HepG2 (cell line): Measurements from ENCODE around the gene SAMD5. TPM values are rescaled to one million over a fixed set of nuclear protein-coding genes. Genes with fewer than 3 reads are reported as not detected.

Experiments used
- ATAC-seq: fragments of 200-7000 bp; cut with Tn5 transposase; 3 replicates; pipeline ENCODE4 v1.9.1; 2020; ENCODE audit warnings: mild to moderate bottlenecking, moderate library complexity
- BruUV-seq: library from RNA; stranded (reverse); fragments of 400-500 nt; replicated peaks from 2 replicates; lab custom pipeline; 2021; lab: Mats Ljungman, UMichigan
- CTCF ChIA-PET: fragments of 300-600 bp; formaldehyde crosslinking; extraction: SDS; loops from one replicate; lab custom pipeline; 2021; ENCODE audit warnings: low total read pairs, inconsistent platforms, low intra/inter-chr PET ratio; lab: Yijun Ruan, JAX
- POLR2A ChIA-PET: fragments of 350-600 bp; sonication (Branson Sonifier 250); formaldehyde crosslinking; loops from one replicate; lab custom pipeline; 2020; ENCODE audit warnings: antibody characterized with exemption, inconsistent platforms; lab: Yijun Ruan, JAX
- DNase-seq: peaks from one replicate; pipeline ENCODE4 v3.0.0-alpha.2; 2015; ENCODE audit warnings: low spot score
- FAIRE-seq: peaks from 3 replicates; lab custom pipeline; 2011; peaks lifted over from hg19 to GRCh38; lab: Jason Lieb, UNC
- H2AFZ ChIP-seq: one replicate; pipeline ENCODE4 v1.6.1; 2011; ENCODE audit warnings: low read length, inconsistent platforms
- H3K27ac ChIP-seq: fragments of 300-600 bp; 3 replicates; pipeline ENCODE4 v1.8.0; 2011; ENCODE audit warnings: mixed run types, mild to moderate bottlenecking, mixed read lengths, low read length, inconsistent platforms; ENCODE audit not compliant: insufficient read depth; ENCODE audit errors: extremely low read length
- H3K27me3 ChIP-seq, 2 experiments: fragments of 200-600 bp in 1 of 2; 2 replicates in 1 of 2; 3 replicates in 1 of 2; pipeline versions ENCODE4 v1.6.0 to v1.8.0; 2011; ENCODE audit warnings: low read length in 2 of 2, mild to moderate bottlenecking in 2 of 2, moderate library complexity in 2 of 2, inconsistent platforms in 1 of 2; ENCODE audit not compliant: insufficient read depth in 2 of 2, control insufficient read depth in 1 of 2
- H3K36me3 ChIP-seq, 2 experiments: fragments of 200-600 bp in 1 of 2; replicated peaks in 1 of 2; 2 replicates in 1 of 2; 3 replicates in 1 of 2; pipeline versions ENCODE4 v1.5.1 to v1.8.0; 2011; ENCODE audit warnings: low read length in 2 of 2, inconsistent platforms in 1 of 2; ENCODE audit not compliant: insufficient read depth in 2 of 2, control insufficient read depth in 1 of 2
- H3K4me1 ChIP-seq: 2 replicates; pipeline ENCODE4 v1.5.1; 2012; ENCODE audit warnings: low read length, inconsistent platforms; ENCODE audit not compliant: insufficient read depth
- H3K4me2 ChIP-seq: 2 replicates; pipeline ENCODE4 v1.6.0; 2011; ENCODE audit warnings: low read depth, low read length, inconsistent platforms
- H3K4me3 ChIP-seq, 3 experiments: fragments of 200-600 bp in 1 of 3; sonication (generic), shearing (Covaris generic) in 1 of 3; replicated peaks in 1 of 3; 2 replicates each; pipeline ENCODE4 v1.5.1; 2011 to 2016; ENCODE audit warnings: low read length in 3 of 3, inconsistent platforms in 2 of 3, low read depth in 2 of 3, mild to moderate bottlenecking in 2 of 3, control low read depth in 1 of 3, mixed read lengths in 1 of 3; ENCODE audit not compliant: insufficient read depth in 1 of 3
- H3K79me2 ChIP-seq: one replicate; pipeline ENCODE4 v1.6.1; 2011; ENCODE audit warnings: low read length, inconsistent platforms; ENCODE audit not compliant: insufficient read depth
- H3K9ac ChIP-seq: 2 replicates; pipeline ENCODE4 v1.6.0; 2011; ENCODE audit warnings: mild to moderate bottlenecking, low read depth, low read length, inconsistent platforms; ENCODE audit not compliant: insufficient read depth
- H3K9me3 ChIP-seq: 2 replicates; pipeline ENCODE4 v1.5.1; 2012; ENCODE audit warnings: mild to moderate bottlenecking, low read length
- H4K20me1 ChIP-seq: 2 replicates; pipeline ENCODE4 v1.6.0; 2011; ENCODE audit warnings: inconsistent platforms, mild to moderate bottlenecking, low read length, moderate library complexity; ENCODE audit not compliant: insufficient read depth
- AKNA ChIP-seq: sonication (generic); formaldehyde crosslinking; IDR thresholded peaks from 2 replicates; pipeline ENCODE4 v1.4.0; 2020; ENCODE audit warnings: missing genetic modification reagents, borderline replicate concordance
- GLI4 ChIP-seq: sonication (generic); formaldehyde crosslinking; IDR thresholded peaks from 2 replicates; pipeline ENCODE4 v1.5.1; 2020; ENCODE audit warnings: missing genetic modification reagents, mild to moderate bottlenecking, moderate library complexity, borderline replicate concordance
- GRHL1 ChIP-seq: sonication (generic); formaldehyde crosslinking; conservative IDR thresholded peaks from 2 replicates; pipeline ENCODE4 v1.8.0; 2022; ENCODE audit warnings: missing genetic modification reagents
- NR2F6 ChIP-seq, 2 experiments: IDR thresholded peaks; 2 replicates each; pipeline ENCODE4 v1.6.1; 2016; ENCODE audit warnings: antibody characterized with exemption in 1 of 2, mild to moderate bottlenecking in 1 of 2
- ZNF34 ChIP-seq: sonication (generic); formaldehyde crosslinking; IDR thresholded peaks from 2 replicates; pipeline ENCODE4 v1.4.0; 2020; ENCODE audit warnings: mild to moderate bottlenecking, missing genetic modification reagents, borderline replicate concordance
- WGBS: methylation state at CpG from one replicate; pipeline ENCODE4 v1.1.6; 2017; ENCODE audit warnings: low lambda C conversion rate; 5-methylcytosine and 5-hydroxymethylcytosine counted together
- in situ Hi-C: cut with HindIII; loops from 2 replicates; pipeline ENCODE4 v1.10.0; 2017; ENCODE audit warnings: low pct_unique_long_range_greater_than_20kb; ENCODE audit not compliant: extremely low pct_ligation_motif_present
- intact Hi-C: fragments of 100-400 bp; cut with micrococcal nuclease; formaldehyde crosslinking; loops from one replicate; pipeline ENCODE4 v1.10.0; 2022; ENCODE audit not compliant: unreplicated experiment
- polyA plus RNA-seq, 8 experiments: library from polyadenylated mRNA; depleted of rRNA in 3 of 8; stranded (reverse) in 7 of 8; unstranded in 1 of 8; fragments of >200 nt; fragmentation: Illumina TruSeq in 4 of 8; extraction: Trizol in 4 of 8; gene quantifications; 2 replicates each; pipeline versions ENCODE4 v1.2.1 to v1.2.3, GENCODE V29; 2011 to 2016; ENCODE audit warnings: low read depth in 4 of 8, missing spikeins in 1 of 8, mixed read lengths in 1 of 8; ENCODE audit not compliant: insufficient read depth in 1 of 8
- total RNA-seq, 5 experiments: library from RNA; depleted of rRNA; stranded (reverse); fragments of >200 nt; fragmentation: Illumina TruSeq; extraction: Trizol; gene quantifications; 2 replicates each; pipeline ENCODE4 v1.2.3, GENCODE V29; 2016; ENCODE audit warnings: low read depth in 1 of 5
- TF ChIP-seq, protein P1 (sequence below): sonication (generic); formaldehyde crosslinking; IDR thresholded peaks from 2 replicates; pipeline ENCODE4 v1.8.1; 2022; ENCODE audit warnings: mild to moderate bottlenecking, missing genetic modification reagents
- TF ChIP-seq, protein P2 (sequence below), 2 experiments: fragments of 450-650 bp in 1 of 2; sonication (generic) in 1 of 2; formaldehyde crosslinking; IDR thresholded peaks; 2 replicates each; pipeline versions ENCODE4 v1.5.0 to v1.8.0; 2020 to 2022; ENCODE audit warnings: mild to moderate bottlenecking in 1 of 2, missing genetic modification reagents in 1 of 2
- TF ChIP-seq, protein P3 (sequence below): sonication (generic); formaldehyde crosslinking; IDR thresholded peaks from 2 replicates; pipeline ENCODE4 v1.5.0; 2020; ENCODE audit warnings: mild to moderate bottlenecking, missing genetic modification reagents
- TF ChIP-seq, protein P4 (sequence below): IDR thresholded peaks from 2 replicates; pipeline ENCODE4 v1.4.0; 2020; ENCODE audit warnings: mild to moderate bottlenecking, missing genetic modification reagents

Gene SAMD5
- total and polyA plus RNA-seq, 2 of the 13 experiments (the other 11 are each of a cell fraction or from before 2014, with no cell fraction given) = 0.02 to 0.07 TPM

DNA sequence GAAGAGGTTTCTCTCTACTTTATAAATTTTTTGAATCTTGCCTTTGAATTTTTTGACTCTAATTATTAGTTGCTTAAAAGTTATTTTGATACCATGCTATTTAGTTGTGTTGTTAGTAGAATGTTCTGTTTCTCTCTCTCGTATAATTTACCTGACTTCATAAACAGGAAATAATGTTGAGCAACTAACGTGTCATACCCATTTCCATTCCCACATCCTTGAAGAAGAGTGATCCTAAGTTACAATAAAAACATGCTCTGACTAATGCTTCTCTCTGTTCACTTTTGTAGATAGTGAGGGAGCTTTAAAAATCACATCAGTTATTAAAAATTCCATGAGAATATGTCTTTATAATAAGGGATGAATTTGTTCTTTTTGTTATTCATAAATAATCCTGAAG is 69.7 kb downstream of the SAMD5 start:
- Histone ChIP-seq H3K4me1 (no peaks in the 10 kb centered on the region), H3K4me3 (no peak overlapping the region), H3K4me2 (no peak overlapping the region), H3K9ac (no peak overlapping the region), H3K27me3 (no peaks in the 10 kb centered on the region), H3K79me2 (no peaks in the 10 kb centered on the region), H4K20me1 (no peaks in the 10 kb centered on the region), H3K27ac (no peak overlapping the region), H3K36me3 (no peaks in the 10 kb centered on the region), H3K9me3 (no peaks in the 10 kb centered on the region), H2AFZ (no peak overlapping the region)
- ATAC-seq = no peak
- 28% methylated on average over 2 of the region's 2 CpGs for WGBS
- in situ Hi-C loops = no loop called here
- ChIA-PET CTCF (no interaction called here), POLR2A (no interaction called here)
- intact Hi-C loops = no loop called here
- DNase-seq = no peak
- FAIRE-seq = no peak
- no TSS peak for BruUV-seq
- no peak for TF ChIP-seq AKNA (CRISPR knock-in tag)
- TF ChIP-seq, protein P1, sequence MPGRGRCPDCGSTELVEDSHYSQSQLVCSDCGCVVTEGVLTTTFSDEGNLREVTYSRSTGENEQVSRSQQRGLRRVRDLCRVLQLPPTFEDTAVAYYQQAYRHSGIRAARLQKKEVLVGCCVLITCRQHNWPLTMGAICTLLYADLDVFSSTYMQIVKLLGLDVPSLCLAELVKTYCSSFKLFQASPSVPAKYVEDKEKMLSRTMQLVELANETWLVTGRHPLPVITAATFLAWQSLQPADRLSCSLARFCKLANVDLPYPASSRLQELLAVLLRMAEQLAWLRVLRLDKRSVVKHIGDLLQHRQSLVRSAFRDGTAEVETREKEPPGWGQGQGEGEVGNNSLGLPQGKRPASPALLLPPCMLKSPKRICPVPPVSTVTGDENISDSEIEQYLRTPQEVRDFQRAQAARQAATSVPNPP (CRISPR knock-in tag) = no peak
- TF ChIP-seq GLI4 (CRISPR knock-in tag) = no peak
- no peak for TF ChIP-seq NR2F6 (IDR thresholded peaks at IDR 0.05)
- TF ChIP-seq NR2F6 (CRISPR knock-in tag; IDR thresholded peaks at IDR 0.05) = no peak
- TF ChIP-seq ZNF34 (CRISPR knock-in tag) = no peak
- TF ChIP-seq, protein P2, sequence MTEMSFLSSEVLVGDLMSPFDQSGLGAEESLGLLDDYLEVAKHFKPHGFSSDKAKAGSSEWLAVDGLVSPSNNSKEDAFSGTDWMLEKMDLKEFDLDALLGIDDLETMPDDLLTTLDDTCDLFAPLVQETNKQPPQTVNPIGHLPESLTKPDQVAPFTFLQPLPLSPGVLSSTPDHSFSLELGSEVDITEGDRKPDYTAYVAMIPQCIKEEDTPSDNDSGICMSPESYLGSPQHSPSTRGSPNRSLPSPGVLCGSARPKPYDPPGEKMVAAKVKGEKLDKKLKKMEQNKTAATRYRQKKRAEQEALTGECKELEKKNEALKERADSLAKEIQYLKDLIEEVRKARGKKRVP (CRISPR knock-in tag; IDR thresholded peaks at IDR 0.05) = no peak
- TF ChIP-seq, protein P3, sequence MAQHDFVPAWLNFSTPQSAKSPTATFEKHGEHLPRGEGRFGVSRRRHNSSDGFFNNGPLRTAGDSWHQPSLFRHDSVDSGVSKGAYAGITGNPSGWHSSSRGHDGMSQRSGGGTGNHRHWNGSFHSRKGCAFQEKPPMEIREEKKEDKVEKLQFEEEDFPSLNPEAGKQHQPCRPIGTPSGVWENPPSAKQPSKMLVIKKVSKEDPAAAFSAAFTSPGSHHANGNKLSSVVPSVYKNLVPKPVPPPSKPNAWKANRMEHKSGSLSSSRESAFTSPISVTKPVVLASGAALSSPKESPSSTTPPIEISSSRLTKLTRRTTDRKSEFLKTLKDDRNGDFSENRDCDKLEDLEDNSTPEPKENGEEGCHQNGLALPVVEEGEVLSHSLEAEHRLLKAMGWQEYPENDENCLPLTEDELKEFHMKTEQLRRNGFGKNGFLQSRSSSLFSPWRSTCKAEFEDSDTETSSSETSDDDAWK (CRISPR knock-in tag) = no peak
- TF ChIP-seq, protein P4, sequence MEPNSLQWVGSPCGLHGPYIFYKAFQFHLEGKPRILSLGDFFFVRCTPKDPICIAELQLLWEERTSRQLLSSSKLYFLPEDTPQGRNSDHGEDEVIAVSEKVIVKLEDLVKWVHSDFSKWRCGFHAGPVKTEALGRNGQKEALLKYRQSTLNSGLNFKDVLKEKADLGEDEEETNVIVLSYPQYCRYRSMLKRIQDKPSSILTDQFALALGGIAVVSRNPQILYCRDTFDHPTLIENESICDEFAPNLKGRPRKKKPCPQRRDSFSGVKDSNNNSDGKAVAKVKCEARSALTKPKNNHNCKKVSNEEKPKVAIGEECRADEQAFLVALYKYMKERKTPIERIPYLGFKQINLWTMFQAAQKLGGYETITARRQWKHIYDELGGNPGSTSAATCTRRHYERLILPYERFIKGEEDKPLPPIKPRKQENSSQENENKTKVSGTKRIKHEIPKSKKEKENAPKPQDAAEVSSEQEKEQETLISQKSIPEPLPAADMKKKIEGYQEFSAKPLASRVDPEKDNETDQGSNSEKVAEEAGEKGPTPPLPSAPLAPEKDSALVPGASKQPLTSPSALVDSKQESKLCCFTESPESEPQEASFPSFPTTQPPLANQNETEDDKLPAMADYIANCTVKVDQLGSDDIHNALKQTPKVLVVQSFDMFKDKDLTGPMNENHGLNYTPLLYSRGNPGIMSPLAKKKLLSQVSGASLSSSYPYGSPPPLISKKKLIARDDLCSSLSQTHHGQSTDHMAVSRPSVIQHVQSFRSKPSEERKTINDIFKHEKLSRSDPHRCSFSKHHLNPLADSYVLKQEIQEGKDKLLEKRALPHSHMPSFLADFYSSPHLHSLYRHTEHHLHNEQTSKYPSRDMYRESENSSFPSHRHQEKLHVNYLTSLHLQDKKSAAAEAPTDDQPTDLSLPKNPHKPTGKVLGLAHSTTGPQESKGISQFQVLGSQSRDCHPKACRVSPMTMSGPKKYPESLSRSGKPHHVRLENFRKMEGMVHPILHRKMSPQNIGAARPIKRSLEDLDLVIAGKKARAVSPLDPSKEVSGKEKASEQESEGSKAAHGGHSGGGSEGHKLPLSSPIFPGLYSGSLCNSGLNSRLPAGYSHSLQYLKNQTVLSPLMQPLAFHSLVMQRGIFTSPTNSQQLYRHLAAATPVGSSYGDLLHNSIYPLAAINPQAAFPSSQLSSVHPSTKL (CRISPR knock-in tag) = no peak
- TF ChIP-seq GRHL1 (CRISPR knock-in tag) = no peak
